COLO668 (cell line): ENCODE data around the gene ANAPC7.
"Not testable (repeated sequence)": the region's sequence is repeated elsewhere in the genome, so short reads cannot be mapped to it uniquely, and the experiment has no call there.

Source experiments
- DNase-seq: peaks from one replicate; lab custom pipeline; 2025; ENCODE audit not compliant: unreplicated experiment; lab: John Stamatoyannopoulos, UW

The ANAPC7 gene

DNA sequence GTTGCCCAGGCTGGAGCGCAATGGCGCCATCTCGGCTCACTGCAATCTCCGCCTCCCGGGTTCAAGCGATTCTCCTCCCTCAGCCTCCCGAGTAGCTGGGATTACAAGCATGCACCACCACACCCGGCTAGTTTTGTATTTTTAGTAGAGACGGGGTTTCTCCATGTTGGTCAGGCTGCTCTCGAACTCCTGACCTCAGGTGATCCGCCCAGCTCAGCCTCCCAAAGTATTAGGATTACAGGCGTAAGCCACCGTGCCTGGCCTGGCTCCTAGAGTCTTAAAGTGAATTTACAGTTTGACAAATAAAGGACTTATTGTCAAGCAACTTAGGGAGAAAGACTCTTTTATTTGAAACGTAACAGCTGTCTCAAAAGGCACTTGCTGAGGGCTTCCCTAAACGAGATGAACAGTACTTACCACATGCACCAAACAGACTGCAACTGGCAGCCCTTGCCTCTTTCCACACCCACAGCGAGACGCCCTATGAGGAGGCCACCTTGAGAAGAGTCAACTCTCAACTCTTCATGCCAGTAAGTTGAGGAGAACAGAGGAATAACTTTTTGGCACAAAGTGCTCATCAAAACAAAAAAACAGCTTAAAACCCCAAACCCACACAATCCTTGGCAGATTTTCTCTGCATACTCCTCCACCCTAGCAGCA, 25.2 kb downstream of the ANAPC7 start:
- not testable (repeated sequence) for DNase-seq

DNA sequence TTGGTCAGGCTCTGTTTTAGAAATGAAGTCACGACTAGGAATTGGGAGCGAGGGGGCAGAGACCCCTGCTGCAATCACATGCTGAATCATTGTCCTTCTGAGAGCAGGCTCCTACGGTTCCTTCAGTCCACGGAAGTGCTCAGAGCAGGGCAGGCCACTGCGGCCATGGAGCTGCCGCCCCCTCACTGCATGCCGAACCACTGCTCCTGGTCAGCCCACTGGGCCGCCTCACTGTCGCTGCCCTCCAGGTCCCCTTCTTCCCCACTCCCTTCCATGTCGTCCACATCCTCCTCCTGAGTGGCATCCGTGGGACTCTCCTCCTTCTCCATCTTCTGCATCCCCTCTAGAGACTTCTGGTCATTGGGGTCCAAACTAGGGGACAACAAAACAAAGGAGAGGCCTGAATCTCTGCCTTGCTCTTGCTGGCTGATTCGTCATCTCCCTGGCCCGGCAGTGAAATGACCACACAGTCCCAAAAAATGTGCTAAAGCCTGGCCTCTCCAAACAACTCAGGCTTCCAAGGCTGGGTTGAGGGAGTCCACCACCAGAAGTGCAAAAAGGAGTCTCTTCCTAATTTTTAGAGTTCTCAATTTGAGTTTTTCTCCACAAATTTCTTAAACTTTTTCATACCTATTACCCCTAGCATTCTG, 29.4 kb downstream of the ANAPC7 start:
- no peak for DNase-seq

DNA sequence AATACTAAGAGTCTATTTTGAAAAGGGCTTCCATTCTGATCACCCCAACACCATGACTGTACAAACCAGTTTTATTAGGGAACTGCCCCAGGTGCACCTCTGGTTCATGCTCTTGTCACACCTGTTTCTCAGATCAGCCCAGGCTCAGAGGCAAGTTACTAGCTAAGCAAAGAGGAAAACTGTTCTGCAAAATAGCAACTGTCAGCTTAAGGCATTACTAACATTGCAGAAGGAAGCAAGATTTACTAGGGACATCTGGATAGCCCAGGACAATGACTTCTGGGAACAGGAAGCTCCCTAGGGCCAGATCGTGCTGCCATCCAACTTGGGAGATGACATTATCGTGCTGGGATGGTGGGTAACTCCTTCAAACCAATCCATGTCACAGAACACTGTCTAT, 30.1 kb downstream of the ANAPC7 start:
- no peak for DNase-seq

DNA sequence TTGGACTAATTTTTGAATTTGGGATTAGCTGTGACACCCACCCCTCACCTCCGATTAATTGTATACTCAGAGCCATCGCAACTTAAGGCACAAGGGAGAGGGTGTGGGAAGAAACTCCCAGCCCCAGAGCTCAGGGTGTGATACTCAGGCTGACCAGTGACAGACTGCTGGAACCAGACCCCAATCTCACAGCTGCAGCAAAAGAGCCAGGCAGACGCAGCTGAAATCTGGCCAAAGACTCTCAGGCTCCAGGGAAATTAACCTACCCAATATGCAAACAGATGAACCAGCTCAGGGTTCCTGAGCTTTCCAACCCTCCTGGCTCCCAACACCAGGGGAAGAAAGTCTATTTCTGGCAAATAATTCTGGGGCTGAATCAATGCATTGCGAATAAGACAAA, 30.5 kb downstream of the ANAPC7 start:
- no peak for DNase-seq

DNA sequence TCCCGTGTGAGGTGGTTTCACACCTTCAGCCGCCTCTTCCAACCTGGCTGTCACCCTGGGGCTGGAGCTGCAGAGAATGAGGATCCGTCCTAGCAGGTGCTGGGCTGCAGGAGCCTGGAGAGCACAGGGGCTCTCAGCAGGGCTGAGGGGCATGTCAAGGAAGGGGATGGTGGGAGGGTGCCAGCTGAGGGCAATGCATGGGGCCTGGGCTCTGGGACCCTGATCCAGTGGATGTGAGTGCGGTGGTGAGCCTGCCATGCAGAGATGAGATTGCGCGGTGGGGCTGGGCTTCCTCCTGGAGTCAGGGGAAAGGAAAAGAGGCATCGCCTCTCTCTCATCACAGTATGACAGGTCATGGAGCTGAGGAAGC, 31.5 kb downstream of the ANAPC7 start:
- no peak for DNase-seq

DNA sequence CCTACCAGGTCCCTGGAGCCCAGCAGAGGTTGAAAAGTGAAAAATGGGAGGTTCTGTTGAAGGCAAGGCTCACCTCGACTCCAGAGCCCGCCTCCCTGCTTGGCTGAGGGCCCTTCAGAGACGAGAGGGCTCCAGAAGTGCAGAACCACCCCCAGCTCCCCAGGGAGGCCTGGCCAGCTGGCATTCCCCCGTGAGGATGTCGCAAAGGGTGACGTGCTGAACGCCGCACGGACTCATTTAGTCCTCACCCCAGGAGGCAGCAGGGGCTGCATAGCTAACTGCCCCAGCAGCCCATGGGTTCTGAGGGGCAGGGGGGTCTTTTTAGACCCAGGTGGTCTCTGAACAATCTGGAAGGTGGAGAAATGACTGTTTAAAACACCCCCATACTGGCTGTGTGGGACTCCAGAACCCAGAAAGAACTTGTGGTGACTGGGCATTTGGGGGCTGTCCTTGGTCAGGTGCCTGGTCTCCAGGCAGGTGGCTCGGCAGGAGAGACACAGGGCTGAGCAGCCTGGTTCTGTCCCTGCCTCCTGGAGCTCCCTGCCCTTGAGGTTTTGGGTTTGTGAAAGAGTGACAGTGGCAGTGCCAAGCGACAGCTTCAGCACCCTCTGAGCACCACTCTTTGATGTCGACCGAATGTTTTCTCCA, 32.0 kb downstream of the ANAPC7 start:
- DNase-seq = no peak

DNA sequence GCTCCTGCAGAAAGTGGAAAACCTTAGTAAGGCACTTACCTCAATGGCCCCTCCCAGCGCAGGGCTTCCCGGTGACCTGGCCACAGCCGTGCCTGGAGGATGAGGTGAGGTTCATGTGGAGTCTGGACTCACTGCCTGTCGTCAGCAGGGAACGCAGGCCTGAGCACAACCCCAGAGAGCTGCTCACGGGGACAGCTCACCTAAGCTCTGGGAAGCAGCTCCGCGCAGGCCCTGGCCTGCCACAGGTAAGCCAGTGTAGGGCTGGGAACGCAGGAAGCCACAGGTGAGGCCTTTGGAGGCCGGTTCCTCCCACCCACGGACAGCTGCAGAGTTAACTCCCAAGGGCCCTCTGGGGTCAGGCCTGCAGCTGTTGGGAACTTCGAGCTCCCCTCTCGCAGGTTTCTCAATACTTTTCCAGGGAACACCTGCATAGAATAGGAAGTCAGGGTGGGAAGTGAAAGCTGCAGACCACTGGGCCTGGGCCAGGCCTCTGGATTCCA, 32.7 kb downstream of the ANAPC7 start:
- DNase-seq = no peak

DNA sequence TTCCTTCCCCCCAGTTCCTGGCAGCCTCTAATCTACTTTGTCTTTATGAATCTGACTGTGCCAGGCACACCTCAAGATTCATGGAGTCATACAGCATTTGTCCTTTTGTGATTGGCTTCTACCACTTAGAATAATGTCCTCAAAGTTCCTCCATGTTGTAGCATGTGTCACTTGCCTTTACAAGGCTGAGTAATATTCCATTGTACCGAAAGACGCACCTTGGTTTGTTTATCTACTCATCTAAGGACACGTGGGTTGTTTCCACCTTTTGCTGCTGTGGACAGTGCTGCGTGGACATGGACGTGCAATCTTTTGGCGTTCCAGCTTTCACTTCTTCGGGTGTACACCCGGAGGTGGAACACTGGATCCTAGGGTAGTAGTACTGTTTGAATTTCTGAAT, 33.5 kb downstream of the ANAPC7 start:
- no peak for DNase-seq

DNA sequence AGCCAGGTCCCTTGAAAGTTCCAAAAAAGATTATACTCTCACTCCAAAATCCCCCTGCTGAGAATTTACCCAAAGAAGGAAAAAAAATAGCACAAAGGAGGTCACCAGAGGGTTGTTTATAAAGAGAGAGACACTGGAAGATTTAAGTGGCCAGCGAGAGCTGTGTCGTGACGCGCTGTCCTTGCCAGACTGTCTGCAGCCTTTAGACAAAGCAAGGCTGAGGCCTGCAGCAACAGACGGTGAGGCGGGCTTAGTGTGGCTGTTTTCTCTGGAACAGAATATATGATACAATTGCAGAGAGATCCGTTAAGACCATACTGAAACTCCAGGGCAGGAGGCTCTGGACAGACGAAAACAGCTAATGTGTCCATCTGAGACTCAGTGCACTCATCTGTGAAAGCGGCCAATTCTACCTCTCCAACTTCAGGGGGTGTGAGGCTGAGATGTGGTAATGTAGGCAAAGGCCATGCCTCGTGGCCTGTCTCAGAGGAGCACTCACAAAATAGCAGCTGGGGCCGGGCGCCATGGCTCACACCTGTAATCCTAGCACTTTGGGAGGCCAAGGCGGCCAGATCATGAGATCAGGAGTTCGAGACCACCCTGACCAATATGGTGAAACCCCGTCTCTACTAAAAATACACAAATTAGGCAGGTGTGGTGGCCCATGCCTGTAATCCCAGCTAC, 36.2 kb downstream of the ANAPC7 start:
- no peak for DNase-seq

DNA sequence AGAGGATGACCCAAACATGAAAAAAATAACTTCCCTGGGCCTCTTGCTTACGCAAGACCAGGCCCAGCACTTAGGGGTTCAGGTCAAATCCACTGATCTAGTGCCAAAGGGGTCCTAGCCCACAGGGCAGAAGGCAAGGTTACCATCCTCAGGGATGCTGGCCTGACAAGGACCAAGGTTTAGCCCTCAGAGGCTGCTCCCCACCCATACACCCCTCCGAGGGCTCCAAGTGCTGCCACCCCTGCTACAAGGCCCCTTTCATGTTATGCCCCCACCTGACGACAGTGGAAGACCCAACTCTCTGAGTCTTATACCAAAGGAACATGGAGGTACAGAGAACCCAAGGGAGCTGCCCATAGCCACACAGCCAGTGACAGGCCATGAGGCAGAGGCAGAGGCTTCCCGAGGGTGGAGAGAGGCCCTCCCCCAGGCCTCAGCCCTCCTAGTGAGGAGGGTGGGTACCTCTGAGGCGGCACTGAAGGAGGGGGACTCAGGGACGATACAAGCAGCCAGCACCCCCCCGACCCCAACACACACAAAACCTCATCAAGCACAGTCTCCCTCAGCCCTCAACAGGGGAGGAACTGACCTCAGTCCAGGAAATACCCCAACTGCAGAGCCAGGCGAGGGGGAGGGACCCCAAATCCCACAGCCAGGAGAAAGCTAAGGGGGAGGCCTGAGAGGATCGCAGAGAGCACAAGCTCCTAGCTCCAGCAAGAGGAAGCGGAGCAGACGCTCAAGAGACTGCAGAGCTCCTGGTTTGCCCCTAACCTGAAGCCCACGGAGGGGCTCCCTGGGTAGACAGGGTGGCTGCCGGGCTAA, 37.0 kb downstream of the ANAPC7 start:
- no peak for DNase-seq

DNA sequence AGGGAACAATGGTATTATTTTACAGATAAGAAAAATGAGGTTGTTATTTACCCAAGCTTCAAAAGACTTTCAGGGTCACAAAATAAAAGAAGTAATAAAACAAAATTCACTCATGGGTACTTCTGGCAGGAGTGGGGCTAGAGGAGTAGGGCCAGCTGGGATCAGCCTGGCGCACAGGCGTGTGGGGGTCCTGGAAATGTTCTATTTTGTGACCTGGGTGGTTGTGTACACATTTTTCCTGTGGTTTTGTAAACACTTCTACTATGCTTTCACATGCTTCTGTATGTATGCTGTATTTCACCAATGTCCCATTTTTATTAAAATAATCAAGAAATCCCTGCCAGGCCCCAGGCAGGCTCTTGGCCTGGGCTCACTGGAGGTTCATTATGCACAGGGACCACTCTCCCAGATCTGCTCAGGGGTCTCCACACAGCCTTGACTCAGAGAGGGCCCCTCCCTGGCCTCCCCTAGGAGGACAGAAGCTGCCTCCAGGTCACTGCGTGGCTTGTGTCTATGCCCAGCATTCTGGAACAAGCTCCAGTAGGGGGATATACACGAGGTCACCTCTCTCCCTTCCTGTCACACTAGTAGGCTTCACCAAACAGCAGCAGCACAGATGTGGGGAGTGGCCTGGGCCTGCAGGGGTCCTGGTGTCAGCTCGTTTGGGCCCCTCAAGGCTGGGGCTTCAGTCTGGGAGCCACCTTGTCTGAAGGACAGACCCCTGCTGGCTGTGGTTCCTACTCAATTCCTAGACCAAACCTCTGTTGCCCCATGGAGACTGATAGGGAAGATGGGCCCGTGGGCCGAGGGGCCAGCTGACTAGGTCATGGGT, 37.8 kb downstream of the ANAPC7 start:
- no peak for DNase-seq

DNA sequence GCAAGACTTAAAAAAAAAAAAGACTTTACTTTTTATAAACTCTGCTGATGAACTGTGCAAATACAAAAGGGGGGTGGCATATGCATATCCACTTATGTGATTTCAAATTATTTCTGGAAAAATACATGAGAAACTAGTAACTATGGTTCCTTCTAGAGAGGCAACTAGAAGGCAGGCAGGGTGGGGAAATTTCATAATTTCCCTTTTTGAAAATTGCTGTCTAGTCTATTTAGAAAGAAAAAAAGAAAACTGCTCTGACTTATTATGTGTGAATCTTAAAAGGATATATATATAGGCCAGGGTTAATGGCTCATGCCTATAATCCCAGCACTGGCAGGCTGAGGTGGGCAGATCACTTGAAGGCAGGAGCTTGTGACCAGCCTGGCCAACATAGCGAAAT, 42.3 kb downstream of the ANAPC7 start:
- DNase-seq = no peak

DNA sequence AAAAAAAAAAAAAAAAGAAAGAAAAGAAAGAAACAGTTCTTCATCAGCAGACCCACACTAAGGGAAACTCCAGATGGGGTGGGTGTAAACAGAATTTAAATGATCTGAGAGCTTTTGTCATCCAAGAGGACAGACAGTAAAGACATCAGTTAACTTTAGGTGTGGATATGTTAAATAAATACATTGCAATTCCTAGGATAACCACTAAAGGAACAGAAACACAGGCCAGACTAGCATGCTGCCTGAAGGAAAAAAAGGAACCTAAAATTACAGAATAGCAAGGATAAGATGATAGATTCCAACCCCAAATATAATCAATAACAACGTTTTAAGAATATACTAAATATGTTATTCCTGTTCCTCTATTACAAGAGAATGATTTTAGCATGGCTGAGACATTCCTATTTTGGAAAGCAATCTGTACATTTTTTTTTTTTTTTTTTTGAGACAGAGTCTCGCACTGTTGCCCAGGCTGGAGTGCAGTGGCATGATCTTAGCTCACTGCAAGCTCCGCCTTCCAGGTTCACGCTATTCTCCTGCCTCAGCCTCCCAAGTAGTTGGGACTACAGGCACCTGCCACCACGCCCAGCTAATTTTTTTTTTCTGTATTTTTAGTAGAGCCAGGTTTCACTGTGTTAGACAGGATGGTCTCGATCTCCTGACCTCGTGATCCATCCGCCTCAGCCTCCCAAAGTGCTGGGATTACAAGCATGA, 45.0 kb downstream of the ANAPC7 start:
- DNase-seq = not testable (repeated sequence)

DNA sequence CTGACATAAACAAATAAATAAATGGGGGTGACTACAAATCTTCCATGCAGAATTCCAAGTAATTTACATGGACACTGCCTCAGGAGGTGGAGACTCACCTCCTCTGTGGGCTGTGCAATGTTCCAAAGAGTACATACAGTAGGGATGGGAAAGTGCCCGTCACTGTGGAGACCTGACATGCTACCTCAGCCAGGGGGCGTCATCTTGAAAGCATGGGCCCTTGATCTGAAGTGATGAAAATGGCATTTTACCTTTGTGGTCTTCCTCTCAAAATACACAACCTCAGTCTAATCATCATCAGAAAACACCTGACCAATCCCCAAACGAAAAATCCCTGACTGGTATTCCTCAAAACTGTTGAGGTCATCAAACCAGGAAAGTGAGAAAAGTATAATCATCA, 48.4 kb downstream of the ANAPC7 start:
- peak; percentile 20 for DNase-seq

DNA sequence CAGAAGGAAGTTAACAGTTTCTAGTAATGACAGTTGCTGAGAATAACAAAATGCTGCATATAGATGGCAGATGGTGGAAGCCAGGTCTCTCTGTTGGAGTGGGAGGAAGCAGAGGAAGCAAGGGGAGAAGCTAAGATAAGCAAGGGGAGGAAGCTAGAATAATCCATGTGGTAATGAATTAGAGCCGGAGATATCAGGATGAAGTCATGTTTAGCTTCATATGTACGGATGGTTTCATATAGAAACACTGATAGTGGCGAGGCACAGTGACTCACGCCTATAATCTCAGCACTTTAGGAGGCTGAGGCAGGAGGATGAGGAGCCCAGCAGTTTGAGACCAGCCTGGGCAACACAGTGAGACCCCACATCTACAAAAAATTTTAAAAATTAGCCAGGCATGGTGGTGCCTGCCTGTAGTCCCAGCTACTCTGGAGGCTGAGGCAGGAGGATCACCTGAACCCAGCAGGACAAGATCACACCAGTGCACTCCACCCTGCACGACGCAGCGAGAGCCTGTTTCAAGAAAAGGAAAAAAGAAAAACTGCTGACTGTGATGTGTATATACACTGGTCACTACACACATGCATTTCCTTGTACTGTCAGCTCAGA, 49.2 kb downstream of the ANAPC7 start:
- no peak for DNase-seq

DNA sequence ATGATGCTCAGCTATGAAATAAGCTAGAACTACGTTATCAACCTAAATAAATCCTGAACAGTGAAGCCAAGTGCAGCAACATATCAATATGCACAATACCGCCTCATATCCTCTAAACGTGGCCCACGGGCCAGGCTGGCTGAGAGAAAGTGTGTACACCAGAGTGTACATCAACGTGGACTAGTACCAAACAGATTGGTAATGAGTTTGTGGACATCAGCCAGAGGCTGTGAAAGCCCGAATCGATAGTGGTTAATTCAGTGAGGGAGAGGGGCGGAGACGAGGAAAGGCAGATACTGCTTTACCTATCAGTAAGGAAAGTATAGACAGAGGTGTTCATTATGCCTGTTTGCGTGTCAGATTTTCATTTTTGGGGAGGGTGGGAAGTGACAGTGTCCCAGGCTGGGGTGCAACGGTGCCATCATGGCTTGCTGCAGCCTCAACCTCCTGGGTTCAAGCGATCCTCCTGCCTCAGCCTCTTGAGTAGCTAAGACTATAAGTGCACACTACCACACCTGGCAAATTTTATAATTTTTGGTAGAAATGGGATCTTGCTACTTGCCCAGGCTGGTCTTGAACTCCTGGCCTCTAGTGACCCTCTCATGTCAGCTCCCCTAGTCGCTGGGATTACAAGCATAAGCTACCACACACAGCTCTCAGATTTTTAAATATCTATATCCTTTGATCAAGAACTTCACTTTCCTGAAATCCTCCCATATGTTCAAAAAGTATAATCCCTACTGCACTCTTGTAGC, 50.1 kb downstream of the ANAPC7 start:
- DNase-seq = no peak

DNA sequence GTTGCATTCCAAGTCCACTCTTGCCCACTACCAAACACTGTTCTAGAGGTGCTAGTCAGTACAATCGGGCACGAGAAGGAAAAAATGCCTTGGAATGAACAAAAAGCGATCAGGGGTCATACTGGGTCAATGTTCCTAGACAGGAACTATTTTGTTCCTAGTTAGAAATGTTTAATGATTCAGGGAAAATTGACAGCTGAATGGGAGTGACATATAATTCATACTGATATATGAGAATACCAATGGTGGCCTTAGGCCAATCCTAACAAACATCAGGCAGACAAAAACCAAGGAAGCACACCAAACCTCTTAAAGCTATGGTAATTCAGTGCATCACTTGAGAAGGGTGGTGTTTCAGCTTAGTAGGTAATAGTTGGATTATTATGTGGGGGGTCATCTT, 51.1 kb downstream of the ANAPC7 start:
- no peak for DNase-seq

DNA sequence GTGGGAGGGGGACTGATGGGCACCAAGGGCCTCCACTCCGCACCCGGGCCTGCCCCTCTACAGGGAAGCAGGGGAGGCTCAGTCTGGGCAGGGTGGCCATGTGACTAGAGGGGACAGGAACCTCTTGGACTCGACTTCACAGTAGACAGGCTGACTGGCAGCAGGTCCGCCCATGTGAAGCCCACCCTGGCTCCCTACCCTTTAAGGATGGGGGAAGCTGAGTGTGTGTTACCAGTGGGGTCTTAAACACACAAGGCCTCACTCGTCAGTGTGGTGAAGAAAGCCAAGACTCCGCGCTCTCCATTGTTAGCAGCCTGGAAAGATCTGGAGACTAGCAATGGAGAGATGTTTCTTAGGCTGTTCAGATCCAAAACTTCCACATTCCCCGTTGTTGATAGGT, 52.4 kb downstream of the ANAPC7 start:
- DNase-seq = no peak
